ENCODE measurements around the gene RGL1.

GRCh38 chr1:183898001-183898396 is 93.1 kb downstream of the RGL1 start:
- TF ChIP-seq POLR2AphosphoS5 (IDR thresholded peaks at IDR 0.05) (no peak), POLR2A (IDR thresholded peaks at IDR 0.05) (no peak)
- TF ChIP-seq, protein P1, sequence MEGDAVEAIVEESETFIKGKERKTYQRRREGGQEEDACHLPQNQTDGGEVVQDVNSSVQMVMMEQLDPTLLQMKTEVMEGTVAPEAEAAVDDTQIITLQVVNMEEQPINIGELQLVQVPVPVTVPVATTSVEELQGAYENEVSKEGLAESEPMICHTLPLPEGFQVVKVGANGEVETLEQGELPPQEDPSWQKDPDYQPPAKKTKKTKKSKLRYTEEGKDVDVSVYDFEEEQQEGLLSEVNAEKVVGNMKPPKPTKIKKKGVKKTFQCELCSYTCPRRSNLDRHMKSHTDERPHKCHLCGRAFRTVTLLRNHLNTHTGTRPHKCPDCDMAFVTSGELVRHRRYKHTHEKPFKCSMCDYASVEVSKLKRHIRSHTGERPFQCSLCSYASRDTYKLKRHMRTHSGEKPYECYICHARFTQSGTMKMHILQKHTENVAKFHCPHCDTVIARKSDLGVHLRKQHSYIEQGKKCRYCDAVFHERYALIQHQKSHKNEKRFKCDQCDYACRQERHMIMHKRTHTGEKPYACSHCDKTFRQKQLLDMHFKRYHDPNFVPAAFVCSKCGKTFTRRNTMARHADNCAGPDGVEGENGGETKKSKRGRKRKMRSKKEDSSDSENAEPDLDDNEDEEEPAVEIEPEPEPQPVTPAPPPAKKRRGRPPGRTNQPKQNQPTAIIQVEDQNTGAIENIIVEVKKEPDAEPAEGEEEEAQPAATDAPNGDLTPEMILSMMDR (IDR thresholded peaks at IDR 0.05), result no peak

Measured in sigmoid colon (tissue), 4 donors.